ENCODE measurements around the gene ATG3. TPM values are rescaled to one million over a fixed set of nuclear protein-coding genes. Genes with fewer than 3 reads are reported as not detected.

The ATG3 gene
- total and polyA plus RNA-seq, 12 donors = 25.3 to 128 (median 68.5) TPM

DNA sequence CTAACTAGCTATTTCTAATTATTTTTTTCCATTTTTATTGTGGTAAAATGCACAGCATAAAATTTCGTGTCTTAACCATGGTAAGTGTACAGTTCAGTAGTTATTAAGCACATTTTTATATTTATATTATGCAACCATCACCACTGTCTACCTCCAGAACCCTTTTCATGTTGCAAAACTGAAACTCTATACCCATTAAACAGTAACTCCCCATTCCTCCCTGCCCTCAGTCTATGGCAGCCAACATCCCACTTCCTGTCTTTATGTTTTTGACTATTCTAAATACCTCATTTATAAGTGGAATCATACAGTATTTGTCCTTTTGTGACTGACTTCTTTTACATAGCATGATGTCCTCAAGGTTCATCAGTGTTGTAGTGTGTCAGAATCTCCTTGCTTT lies 25.6 kb upstream of the ATG3 start:
- TF ChIP-seq, protein P1, sequence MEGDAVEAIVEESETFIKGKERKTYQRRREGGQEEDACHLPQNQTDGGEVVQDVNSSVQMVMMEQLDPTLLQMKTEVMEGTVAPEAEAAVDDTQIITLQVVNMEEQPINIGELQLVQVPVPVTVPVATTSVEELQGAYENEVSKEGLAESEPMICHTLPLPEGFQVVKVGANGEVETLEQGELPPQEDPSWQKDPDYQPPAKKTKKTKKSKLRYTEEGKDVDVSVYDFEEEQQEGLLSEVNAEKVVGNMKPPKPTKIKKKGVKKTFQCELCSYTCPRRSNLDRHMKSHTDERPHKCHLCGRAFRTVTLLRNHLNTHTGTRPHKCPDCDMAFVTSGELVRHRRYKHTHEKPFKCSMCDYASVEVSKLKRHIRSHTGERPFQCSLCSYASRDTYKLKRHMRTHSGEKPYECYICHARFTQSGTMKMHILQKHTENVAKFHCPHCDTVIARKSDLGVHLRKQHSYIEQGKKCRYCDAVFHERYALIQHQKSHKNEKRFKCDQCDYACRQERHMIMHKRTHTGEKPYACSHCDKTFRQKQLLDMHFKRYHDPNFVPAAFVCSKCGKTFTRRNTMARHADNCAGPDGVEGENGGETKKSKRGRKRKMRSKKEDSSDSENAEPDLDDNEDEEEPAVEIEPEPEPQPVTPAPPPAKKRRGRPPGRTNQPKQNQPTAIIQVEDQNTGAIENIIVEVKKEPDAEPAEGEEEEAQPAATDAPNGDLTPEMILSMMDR (IDR thresholded peaks at IDR 0.05) = no peak
- TF ChIP-seq POLR2A (IDR thresholded peaks at IDR 0.05) = no peak
- Histone ChIP-seq H3K4me1 (replicated peaks in 1 of 2) (no peaks in the 10 kb centered on the region), H3K9me3 (replicated peaks in 1 of 3) (peaks cover 0 to 4% (median 0%) of the 10 kb centered on the region in 3 donors), H3K27me3 (no peaks in the 10 kb centered on the region), H3K4me3 (no peak overlapping the region), H3K27ac (no peak overlapping the region), H3K36me3 (replicated peaks in 1 of 2) (peaks cover 0 to 33% of the 10 kb centered on the region in 2 donors)
- intact Hi-C loops (cut with DNase I) = loop anchor here in 1 of 2 donors (10.0 kb wide), 1 partner anchor 57 kb away; the partner anchor contains the start of gene CCDC80
- DNase-seq = no peak
- 88 to 94% (median 91%) methylated on average over 1 of the region's 1 CpG for WGBS, 4 donors

DNA sequence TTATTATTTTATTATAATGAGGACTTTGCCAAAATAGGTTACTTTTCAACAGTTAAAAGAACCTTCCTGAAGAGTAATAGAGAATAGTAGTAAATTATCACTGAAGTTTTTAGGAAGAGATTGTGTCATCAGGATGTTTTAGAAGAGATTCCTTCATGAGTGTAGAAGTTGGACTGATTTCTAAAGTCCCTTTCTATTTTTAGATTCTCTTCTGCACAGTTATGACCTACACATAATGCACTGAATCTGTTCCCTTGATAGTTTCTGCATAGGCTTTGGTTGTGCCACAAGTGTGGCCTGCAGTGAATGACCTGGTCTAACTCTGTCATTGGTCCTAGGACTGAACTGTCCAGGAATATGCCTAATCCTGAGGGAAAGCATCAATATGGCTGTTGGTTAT lies 24.0 kb upstream of the ATG3 start:
- intact Hi-C loops (cut with DNase I) = loop anchor here in 1 of 2 donors (10.0 kb wide), 1 partner anchor 59 kb away; the partner anchor contains the start of gene CCDC80
- H3K4me1 ChIP-seq (replicated peaks in 1 of 2) = no peaks in the 10 kb centered on the region
- H3K36me3 ChIP-seq (replicated peaks in 1 of 2) = peaks cover 0 to 37% of the 10 kb centered on the region in 2 donors
- no peak overlapping the region for H3K4me3 ChIP-seq
- DNase-seq = no peak
- H3K9me3 ChIP-seq (replicated peaks in 1 of 3) = no peaks in the 10 kb centered on the region
- TF ChIP-seq POLR2A (IDR thresholded peaks at IDR 0.05) = no peak
- TF ChIP-seq, protein P1 (IDR thresholded peaks at IDR 0.05) = no peak
- no peak overlapping the region for H3K27ac ChIP-seq
- H3K27me3 ChIP-seq = no peaks in the 10 kb centered on the region

DNA sequence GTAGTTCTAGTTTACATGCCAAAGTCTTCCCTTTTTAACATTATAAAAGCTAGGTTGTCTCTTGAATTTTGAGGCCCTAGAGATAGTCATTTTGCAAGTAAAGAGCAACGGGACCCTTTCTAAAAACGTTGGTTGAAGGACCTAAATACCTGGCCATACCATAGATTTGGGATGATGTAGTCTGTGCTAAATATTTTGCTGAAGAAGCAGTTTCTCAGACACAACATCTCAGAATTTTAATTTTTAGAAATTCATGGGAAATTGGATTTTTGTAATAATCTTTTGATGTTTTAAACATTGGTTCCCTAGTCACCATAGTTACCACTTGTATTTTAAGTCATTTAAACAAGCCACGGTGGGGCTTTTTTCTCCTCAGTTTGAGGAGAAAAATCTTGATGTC lies 21.3 kb upstream of the ATG3 start:
- no peak overlapping the region for H3K4me3 ChIP-seq
- peaks cover 0 to 39% of the 10 kb centered on the region in 2 donors for H3K36me3 ChIP-seq (replicated peaks in 1 of 2)
- intact Hi-C loops (cut with DNase I) = loop anchor here in 1 of 2 donors (10.0 kb wide), 1 partner anchor 62 kb away; the partner anchor contains the start of gene CCDC80
- 66 to 84% (median 81%) methylated on average over 3 of the region's 3 CpGs for WGBS, 4 donors
- no peak overlapping the region for H3K27ac ChIP-seq
- H3K27me3 ChIP-seq = no peaks in the 10 kb centered on the region
- TF ChIP-seq, protein P1 (IDR thresholded peaks at IDR 0.05) = no peak
- no peak for TF ChIP-seq POLR2A (IDR thresholded peaks at IDR 0.05)
- H3K9me3 ChIP-seq (replicated peaks in 1 of 3) = no peaks in the 10 kb centered on the region
- DNase-seq = no peak
- no peaks in the 10 kb centered on the region for H3K4me1 ChIP-seq (replicated peaks in 1 of 2)

DNA sequence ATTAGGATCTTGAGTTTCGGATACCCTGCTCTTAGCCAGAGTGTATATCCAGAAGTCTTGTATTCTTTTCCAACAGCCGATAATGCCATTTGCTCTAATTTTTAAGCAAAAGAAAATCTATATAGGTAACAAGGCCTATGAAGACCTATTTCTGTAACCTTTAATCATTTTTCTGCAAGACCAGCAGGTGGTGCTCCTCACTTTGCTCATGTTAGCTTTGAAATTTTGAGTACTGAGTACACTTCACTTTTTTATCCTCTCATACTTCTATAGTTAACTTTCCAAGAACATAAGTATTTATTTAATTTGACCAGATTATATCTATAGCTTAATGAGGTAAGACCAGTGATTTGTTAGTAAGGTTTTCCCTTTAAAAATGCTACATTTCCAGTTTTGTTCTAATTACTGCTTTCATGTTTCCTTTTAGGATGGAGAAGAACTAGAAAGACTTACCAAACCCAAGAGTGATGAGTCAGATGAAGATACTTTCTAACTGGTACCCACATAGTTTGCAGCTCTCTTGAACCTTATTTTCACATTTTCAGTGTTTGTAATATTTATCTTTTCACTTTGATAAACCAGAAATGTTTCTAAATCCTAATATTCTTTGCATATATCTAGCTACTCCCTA lies 20.6 kb upstream of the ATG3 start:
- H3K9me3 ChIP-seq (replicated peaks in 1 of 3) = no peaks in the 10 kb centered on the region
- H3K4me3 ChIP-seq = no peak overlapping the region
- 57 to 73% (median 64%) methylated on average over 2 of the region's 2 CpGs for WGBS, 4 donors
- H3K27me3 ChIP-seq = no peaks in the 10 kb centered on the region
- TF ChIP-seq, protein P1 (IDR thresholded peaks at IDR 0.05) = peak; percentile 43 to 69 (median 52)
- no peak for TF ChIP-seq POLR2A (IDR thresholded peaks at IDR 0.05)
- peaks cover 0 to 39% of the 10 kb centered on the region in 2 donors for H3K36me3 ChIP-seq (replicated peaks in 1 of 2)
- no peaks in the 10 kb centered on the region for H3K4me1 ChIP-seq (replicated peaks in 1 of 2)
- intact Hi-C loops (cut with DNase I) = loop anchor here in 1 of 2 donors (10.0 kb wide), 1 partner anchor 62 kb away; the partner anchor contains the start of gene CCDC80
- DNase-seq = peak in 3 of 7 donors; percentile 20 to 30 (median 26)
- H3K27ac ChIP-seq = no peak overlapping the region
